Astrocyte of the hippocampus (primary cell): ENCODE data around the gene ITGB4.
A peak's percentile ranks its signal among the peaks of the same experiment; 100 is the strongest.

ENCODE experiments used
- DNase-seq: peaks from one replicate; pipeline ENCODE4 v3.0.0; 2011; ENCODE audit warnings: low read depth, low spot score

ITGB4 gene

GRCh38 chr17:75720656-75721462, at the start of gene ITGB4:
TSS of gene ITGB4 (plus strand) at chr17:75721459. CDS start at chr17:75724704, 3,245 bp downstream.
- DNase-seq, result peak; percentile 69

- no peak for DNase-seq
Observed at GRCh38 chr17:75672011-75672410, 49.2 kb upstream of the ITGB4 start.

GRCh38 chr17:75673487-75673886, 47.8 kb upstream of the ITGB4 start:
- no peak for DNase-seq

GRCh38 chr17:75676461-75676860, 44.8 kb upstream of the ITGB4 start:
- no peak for DNase-seq

- DNase-seq, result peak; percentile 70
Observed at GRCh38 chr17:75679706-75680211, 41.5 kb upstream of the ITGB4 start.

GRCh38 chr17:75680431-75680830, 40.8 kb upstream of the ITGB4 start:
- no peak for DNase-seq

GRCh38 chr17:75681289-75681688, 40.0 kb upstream of the ITGB4 start:
- DNase-seq, result peak; percentile 58

- peak; percentile 57 for DNase-seq
Observed at GRCh38 chr17:75683583-75683982, 37.7 kb upstream of the ITGB4 start.

- DNase-seq, result no peak
Observed at GRCh38 chr17:75684249-75684648, 37.0 kb upstream of the ITGB4 start.

- DNase-seq, result peak; percentile 82
Observed at GRCh38 chr17:75684924-75685323, 36.3 kb upstream of the ITGB4 start.

- DNase-seq, result peak; percentile 59
Observed at GRCh38 chr17:75685499-75685898, 35.8 kb upstream of the ITGB4 start.

GRCh38 chr17:75688209-75688825, 32.9 kb upstream of the ITGB4 start:
- DNase-seq, result peak; percentile 61

- no peak for DNase-seq
Observed at GRCh38 chr17:75689441-75689873, 31.8 kb upstream of the ITGB4 start.

GRCh38 chr17:75691371-75691791, 29.9 kb upstream of the ITGB4 start:
- DNase-seq, result peak; percentile 83

- DNase-seq, result peak; percentile 89
Observed at GRCh38 chr17:75691801-75692626, 29.2 kb upstream of the ITGB4 start.

GRCh38 chr17:75692976-75693375, 28.3 kb upstream of the ITGB4 start:
- DNase-seq, result peak; percentile 63

GRCh38 chr17:75693500-75694481, 27.5 kb upstream of the ITGB4 start:
- DNase-seq, result peak; percentile 98

GRCh38 chr17:75694536-75694935, 26.7 kb upstream of the ITGB4 start:
- DNase-seq, result no peak

- DNase-seq, result peak; percentile 69
Observed at GRCh38 chr17:75695141-75695829, 26.0 kb upstream of the ITGB4 start.

GRCh38 chr17:75695830-75696271, 25.4 kb upstream of the ITGB4 start:
- peak; percentile 48 for DNase-seq
